SK-N-SH (cell line): ENCODE data around the gene FGF8.

Experiments
- CHD2 ChIP-seq: fragments of 150-350 bp; IDR thresholded peaks from 2 replicates; pipeline ENCODE4 v1.6.1; 2018; ENCODE audit warnings: low read length; ENCODE audit not compliant: partially characterized antibody
- FOXM1 ChIP-seq: IDR thresholded peaks from 2 replicates; pipeline ENCODE4 v1.4.0; 2012; ENCODE audit warnings: low read depth, mild to moderate bottlenecking
- MAX ChIP-seq: IDR thresholded peaks from 2 replicates; pipeline ENCODE4 v1.4.0; 2012; ENCODE audit warnings: low read depth
- POLR2AphosphoS5 ChIP-seq: IDR thresholded peaks from 2 replicates; pipeline ENCODE4 v1.6.1; 2012; ENCODE audit warnings: low read depth, low read length
- SIN3A ChIP-seq: IDR thresholded peaks from 2 replicates; pipeline ENCODE4 v1.6.1; 2012; ENCODE audit warnings: low read depth, mild to moderate bottlenecking, low read length, moderate library complexity, borderline replicate concordance
- TAF1 ChIP-seq: IDR thresholded peaks from 2 replicates; pipeline ENCODE4 v1.6.1; 2012; ENCODE audit warnings: low read depth, mild to moderate bottlenecking, low read length, moderate library complexity, borderline replicate concordance
- TF ChIP-seq, protein P1 (sequence below): fragments of 150-350 bp; IDR thresholded peaks from 2 replicates; pipeline ENCODE4 v1.6.1; 2017; ENCODE audit warnings: antibody characterized with exemption, low read length, low read depth, borderline replicate concordance
- TF ChIP-seq, protein P2 (sequence below): fragments of 200-600 bp; sonication (generic); IDR thresholded peaks from 2 replicates; pipeline ENCODE4 v1.6.1; 2017; ENCODE audit warnings: antibody characterized with exemption, mild to moderate bottlenecking, moderate library complexity

- TF ChIP-seq MAX (no peak), TAF1 (no peak), FOXM1 (no peak), CHD2 (no peak), SIN3A (no peak), POLR2AphosphoS5 (no peak)
- TF ChIP-seq, protein P1, sequence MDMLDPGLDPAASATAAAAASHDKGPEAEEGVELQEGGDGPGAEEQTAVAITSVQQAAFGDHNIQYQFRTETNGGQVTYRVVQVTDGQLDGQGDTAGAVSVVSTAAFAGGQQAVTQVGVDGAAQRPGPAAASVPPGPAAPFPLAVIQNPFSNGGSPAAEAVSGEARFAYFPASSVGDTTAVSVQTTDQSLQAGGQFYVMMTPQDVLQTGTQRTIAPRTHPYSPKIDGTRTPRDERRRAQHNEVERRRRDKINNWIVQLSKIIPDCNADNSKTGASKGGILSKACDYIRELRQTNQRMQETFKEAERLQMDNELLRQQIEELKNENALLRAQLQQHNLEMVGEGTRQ: no peak
- TF ChIP-seq, protein P2, sequence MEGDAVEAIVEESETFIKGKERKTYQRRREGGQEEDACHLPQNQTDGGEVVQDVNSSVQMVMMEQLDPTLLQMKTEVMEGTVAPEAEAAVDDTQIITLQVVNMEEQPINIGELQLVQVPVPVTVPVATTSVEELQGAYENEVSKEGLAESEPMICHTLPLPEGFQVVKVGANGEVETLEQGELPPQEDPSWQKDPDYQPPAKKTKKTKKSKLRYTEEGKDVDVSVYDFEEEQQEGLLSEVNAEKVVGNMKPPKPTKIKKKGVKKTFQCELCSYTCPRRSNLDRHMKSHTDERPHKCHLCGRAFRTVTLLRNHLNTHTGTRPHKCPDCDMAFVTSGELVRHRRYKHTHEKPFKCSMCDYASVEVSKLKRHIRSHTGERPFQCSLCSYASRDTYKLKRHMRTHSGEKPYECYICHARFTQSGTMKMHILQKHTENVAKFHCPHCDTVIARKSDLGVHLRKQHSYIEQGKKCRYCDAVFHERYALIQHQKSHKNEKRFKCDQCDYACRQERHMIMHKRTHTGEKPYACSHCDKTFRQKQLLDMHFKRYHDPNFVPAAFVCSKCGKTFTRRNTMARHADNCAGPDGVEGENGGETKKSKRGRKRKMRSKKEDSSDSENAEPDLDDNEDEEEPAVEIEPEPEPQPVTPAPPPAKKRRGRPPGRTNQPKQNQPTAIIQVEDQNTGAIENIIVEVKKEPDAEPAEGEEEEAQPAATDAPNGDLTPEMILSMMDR: no peak
Measured at GRCh38 chr10:101812606-101813005, 36.7 kb upstream of the FGF8 start.
